HG02973 (cell line): ENCODE measurements around the gene MSI1.
"Not testable (repeated sequence)": the region's sequence is repeated elsewhere in the genome, so short reads cannot be mapped to it uniquely, and the experiment has no call there.

Source experiments
- ATAC-seq: cut with Tn5 transposase; IDR thresholded peaks from one replicate; pipeline ENCODE4 v1.9.1; 2021; ENCODE audit warnings: moderate library complexity; ENCODE audit not compliant: unreplicated experiment

The MSI1 gene

GRCh38 chr12:120358412-120359100 is 10.4 kb downstream of the MSI1 start:
- no peak for ATAC-seq

GRCh38 chr12:120357104-120357503 is 11.9 kb downstream of the MSI1 start:
- no peak for ATAC-seq

- no peak for ATAC-seq
Measured at GRCh38 chr12:120356567-120357030, 12.4 kb downstream of the MSI1 start.

GRCh38 chr12:120353556-120354317 is 15.2 kb downstream of the MSI1 start:
- no peak for ATAC-seq

- no peak for ATAC-seq
Measured at GRCh38 chr12:120353136-120353535, 15.8 kb downstream of the MSI1 start.

- no peak for ATAC-seq
Measured at GRCh38 chr12:120352117-120352516, 16.8 kb downstream of the MSI1 start.

DNA sequence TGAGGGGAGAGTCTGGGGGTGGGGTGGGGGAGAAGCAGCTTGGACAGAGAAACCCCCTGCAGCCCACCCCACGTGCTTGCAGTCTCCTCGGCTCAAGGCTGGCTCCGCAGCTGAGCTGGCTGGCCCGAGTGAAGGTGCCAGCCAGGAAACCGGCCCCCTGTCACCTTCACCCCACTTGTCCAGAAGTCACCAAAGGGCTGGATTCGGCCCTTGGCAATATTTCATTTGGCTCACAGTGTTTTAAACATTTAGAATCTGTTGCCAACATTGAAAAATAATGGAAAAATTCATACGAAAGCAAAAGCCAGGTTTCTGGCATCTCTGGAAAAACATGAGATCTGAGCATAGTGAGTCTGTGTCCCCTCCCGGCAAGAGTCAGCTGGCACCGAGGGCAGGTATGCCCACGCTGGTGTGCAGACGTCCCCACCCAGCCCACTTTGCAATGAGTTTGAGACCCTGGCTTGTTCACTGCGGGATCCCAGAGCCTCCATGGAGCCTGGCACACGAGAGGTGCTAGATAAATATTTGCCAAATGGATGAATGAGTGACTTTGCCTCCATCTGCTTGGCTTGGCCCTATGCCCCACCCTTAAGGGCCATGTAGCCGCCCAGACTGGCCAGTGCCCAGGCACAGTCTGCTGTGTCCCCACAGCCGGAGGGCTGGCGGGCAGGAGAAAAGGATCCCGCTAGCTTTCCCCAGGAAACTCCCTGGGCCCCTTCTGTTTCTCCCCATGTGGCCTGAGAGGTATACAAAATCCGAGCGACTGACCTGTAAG is 18.2 kb downstream of the MSI1 start:
- no peak for ATAC-seq

GRCh38 chr12:120347766-120348165 is 21.2 kb downstream of the MSI1 start:
- ATAC-seq = no peak

GRCh38 chr12:120346681-120347080 is 22.3 kb downstream of the MSI1 start:
- ATAC-seq = no peak

DNA sequence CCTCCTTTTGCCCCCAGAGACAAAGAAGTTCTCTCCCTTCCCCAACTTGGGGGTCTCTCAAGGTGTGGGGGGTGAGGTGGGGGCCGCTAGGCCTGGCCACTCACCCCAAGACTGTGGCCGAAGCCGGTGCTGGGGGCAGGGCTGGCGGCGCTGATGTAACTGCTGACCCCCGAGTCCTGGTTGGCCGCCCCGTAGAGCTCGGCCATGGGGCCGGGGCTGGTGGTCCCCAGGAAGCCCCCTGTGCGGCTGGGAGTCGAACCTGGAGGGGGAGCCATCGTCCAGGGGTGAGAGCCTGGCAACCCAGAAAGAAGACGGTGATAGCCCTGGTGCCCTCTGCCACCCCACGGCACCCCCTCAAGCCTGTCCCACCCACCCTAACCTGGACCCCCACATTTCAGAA is 22.9 kb downstream of the MSI1 start:
- no peak for ATAC-seq

DNA sequence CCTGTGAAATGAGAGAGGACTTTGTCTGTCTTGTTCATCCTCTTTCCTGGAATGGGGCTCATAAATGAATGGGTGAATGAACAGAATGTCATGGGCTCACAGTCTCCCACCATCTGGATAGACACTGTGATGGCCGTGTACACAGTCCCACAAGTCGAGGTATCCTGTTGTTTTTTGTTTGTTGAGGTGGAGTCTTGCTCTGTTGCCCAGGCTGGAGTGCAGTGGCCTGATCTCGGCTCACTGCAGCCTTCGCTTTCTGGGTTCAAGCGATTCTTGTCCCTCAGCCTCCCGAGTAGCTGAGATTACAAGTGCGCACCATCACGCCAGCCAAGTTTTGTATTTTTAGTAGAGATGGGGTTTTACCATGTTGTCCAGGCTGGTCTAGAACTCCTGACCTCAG is 25.3 kb downstream of the MSI1 start:
- ATAC-seq = no peak

DNA sequence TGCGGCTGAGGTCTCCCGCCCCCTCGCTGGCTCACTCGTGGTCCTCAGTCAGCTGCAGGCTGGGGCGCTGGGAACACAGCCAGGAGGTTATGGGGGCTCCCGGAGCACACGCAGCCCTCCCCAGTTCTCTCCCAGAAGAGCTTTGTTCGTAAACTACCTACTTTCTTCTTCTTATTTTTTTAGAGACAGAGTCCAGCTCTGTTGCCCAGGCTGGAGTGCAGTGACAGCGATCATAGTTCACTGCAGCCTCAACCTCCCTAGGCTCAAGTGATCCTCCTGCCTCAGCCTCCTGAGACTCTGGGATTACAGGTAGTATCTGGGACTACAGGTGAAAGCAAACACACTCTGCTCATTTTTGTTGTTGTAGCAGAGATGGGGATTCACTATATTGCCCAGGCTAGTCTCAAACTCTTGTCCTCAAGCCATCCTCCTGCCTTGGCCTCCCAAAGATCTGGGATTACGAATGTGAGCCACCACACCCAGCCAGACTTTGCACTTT is 25.9 kb downstream of the MSI1 start:
- ATAC-seq = no peak

- no peak for ATAC-seq
Measured at GRCh38 chr12:120342175-120343038, 26.6 kb downstream of the MSI1 start.

DNA sequence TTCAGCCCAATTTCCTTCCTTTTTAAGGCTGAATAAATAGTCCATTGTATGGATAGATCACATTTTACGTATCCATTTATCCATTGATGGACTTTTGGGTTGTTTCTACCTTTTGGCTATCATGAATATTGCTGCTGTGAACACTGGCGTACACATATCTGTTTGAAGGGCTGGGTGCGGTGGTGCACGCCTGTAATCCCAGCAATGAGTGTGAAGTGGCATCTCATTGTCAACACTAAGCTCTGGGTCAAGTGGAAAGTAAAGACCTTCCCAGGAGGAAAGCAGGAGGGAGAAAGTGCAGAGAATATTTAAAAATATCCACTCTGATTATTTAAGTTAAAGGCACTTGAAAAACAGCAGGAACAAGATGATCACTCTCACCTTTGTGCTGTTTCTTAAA is 29.7 kb downstream of the MSI1 start:
- no peak for ATAC-seq

DNA sequence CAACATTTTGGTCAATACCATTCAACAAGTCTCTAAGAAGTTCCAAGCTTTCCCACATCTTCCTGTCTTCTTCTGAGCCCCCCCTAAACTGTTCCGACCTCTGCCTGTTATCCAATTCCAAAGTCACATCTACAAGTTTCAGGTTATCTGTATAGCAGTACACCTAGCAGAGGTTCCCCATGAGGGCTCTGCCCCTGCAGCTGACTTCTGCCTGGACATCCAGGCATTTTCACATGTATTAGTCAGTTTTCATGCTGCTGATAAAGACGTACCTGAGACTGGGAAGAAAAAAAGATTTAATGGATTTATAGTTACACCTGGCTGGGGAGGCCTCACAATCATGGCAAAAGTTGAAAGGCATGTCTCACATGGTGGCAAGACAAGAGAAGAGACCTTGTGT is 31.2 kb downstream of the MSI1 start:
- ATAC-seq = no peak

DNA sequence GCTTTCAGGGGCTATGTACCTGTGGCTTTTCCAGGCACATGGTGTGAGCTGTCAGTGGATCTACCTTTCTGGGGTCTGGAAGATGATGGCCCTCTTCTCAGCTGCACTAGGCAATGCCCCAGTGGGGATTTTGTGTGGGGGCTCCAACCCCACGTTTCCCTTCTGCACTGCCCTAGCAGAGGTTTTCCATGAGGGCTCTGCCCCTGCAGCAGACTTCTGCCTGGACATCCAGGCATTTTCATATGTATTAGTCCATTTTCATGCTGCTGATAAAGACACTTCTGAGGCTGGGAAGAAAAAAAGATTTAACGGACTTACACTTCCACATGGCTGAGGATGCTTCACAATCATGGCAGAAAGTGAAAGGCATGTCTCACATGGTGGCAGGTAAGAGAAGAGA is 32.6 kb downstream of the MSI1 start:
- not testable (repeated sequence) for ATAC-seq

DNA sequence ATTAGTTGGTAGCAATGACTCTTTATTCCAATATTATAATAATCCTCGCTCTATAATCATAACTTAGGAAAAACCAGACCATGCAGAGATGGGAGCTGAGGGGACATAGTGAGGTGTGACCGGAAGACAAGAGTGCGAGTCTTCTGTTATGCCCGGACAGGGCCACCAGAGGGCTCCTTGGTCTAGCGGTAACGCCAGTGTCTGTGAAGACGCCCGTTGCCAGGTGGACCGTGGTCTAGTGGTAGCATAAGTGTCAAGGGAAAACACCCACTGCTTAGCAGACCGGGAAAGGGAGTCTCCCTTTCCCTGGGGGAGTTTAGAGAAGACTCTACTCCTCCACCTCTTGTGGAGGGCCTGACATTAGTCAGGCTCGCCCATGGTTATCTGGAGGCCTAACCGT is 33.5 kb downstream of the MSI1 start:
- ATAC-seq = not testable (repeated sequence)

DNA sequence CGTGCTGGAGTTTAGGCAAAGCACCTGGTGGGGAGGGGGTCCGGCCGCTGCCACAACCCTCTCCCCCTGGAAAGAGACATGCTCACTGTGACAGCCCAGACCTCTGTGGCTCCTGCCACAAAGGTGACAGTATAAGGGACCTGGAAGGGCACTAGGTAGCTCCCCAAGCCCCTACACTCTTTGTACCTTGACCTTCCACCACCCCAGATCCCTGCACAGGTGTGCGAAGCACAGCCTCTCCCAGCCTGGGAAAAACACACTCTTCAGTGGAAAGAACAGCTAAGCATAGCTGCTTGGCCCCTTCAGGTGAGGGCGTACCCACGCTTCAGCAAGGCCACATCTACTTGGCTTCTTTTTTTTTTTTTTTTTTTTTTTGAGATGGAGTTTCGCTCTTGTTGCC is 36.4 kb downstream of the MSI1 start:
- no peak for ATAC-seq

DNA sequence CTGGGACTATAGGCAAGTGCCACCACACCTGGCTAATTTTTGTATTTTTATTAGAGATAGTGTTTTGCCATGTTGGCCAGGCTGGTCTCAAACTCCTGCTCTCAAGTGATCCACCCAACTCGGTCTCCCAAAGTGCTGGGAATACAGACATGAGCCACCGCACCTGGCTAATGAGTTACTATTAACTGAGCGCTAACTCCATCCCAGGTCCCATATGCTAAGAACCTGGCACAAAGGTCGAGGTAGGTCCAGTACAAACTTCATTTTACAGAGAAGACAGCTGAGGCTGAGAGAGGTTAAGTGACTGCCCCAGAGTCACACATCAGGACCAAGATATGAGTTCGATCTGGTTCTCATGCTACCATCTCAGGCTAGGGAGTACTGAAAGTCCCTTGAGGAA is 36.9 kb downstream of the MSI1 start:
- no peak for ATAC-seq

DNA sequence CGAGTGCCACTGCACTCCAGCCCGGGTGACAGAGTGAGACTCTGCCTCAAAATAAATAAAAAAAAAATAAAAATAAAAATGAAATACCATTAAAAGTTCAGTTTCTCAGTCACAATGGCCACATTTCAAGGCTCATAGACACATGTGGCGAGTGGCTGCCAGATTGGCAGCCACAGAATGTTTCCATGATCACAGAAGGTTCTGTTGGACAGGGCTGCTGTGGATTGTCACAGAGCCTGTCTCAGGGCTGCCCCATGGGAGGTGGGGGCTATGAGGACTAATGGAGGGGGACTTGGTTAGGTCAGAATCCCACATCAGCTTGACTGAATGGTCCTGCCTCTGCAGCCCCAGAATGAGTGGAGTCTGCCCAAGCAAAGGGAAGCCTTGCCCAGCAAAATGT is 37.6 kb downstream of the MSI1 start:
- ATAC-seq = no peak

DNA sequence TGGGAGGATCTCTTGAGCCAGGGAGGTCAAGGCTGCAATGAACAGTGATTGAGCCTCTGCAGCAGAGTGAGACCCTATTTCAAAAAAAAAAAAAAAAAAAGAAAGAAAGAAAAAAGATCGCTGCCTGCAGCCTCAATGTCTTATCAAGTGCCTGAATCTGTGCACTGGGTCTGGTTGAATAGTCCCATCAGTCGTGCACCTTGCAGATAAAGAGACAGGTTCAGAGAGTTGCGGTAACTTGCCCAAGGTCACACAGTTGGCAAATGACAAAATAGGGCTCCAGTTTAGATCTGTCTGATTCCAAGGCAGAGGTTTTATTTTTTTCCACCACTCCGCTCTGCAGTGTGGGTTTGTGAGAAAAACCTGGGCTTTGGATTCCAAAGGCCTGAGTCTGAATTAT is 40.7 kb downstream of the MSI1 start:
- no peak for ATAC-seq
